HepG2 (cell line): Measurements from ENCODE around the gene MEIOB. TPM values are rescaled to one million over a fixed set of nuclear protein-coding genes. Genes with fewer than 3 reads are reported as not detected.

Experiments
- ADNP ChIP-seq: sonication (generic); formaldehyde crosslinking; IDR thresholded peaks from 2 replicates; pipeline ENCODE4 v1.4.0; 2020; ENCODE audit warnings: missing genetic modification reagents
- ARNT ChIP-seq: fragments of 450-650 bp; IDR thresholded peaks from 2 replicates; pipeline ENCODE4 v1.6.1; 2017
- BORCS8-MEF2B ChIP-seq: sonication (generic); formaldehyde crosslinking; IDR thresholded peaks from 2 replicates; pipeline ENCODE4 v1.8.0; 2022; ENCODE audit warnings: mild to moderate bottlenecking, missing genetic modification reagents
- CREBL2 ChIP-seq: sonication (generic); formaldehyde crosslinking; IDR thresholded peaks from 2 replicates; pipeline ENCODE4 v1.8.1; 2023; ENCODE audit warnings: missing genetic modification reagents, mild to moderate bottlenecking, borderline replicate concordance
- GRHL1 ChIP-seq: sonication (generic); formaldehyde crosslinking; conservative IDR thresholded peaks from 2 replicates; pipeline ENCODE4 v1.8.0; 2022; ENCODE audit warnings: missing genetic modification reagents
- HCFC1 ChIP-seq: fragments of 150-350 bp; IDR thresholded peaks from 2 replicates; pipeline ENCODE4 v1.6.1; 2014; ENCODE audit warnings: low read depth, low read length
- HMGXB3 ChIP-seq: sonication (generic); formaldehyde crosslinking; IDR thresholded peaks from 2 replicates; pipeline ENCODE4 v1.4.0; 2020; ENCODE audit warnings: missing genetic modification reagents, borderline replicate concordance
- HNF4G ChIP-seq, 2 experiments: sonication (generic) in 1 of 2; formaldehyde crosslinking in 1 of 2; IDR thresholded peaks; 2 replicates each; pipeline versions ENCODE4 v1.4.0 to v1.6.1; 2011 to 2020; ENCODE audit warnings: borderline replicate concordance in 2 of 2, low read depth in 2 of 2, mild to moderate bottlenecking in 2 of 2, low read length in 1 of 2, missing genetic modification reagents in 1 of 2, moderate library complexity in 1 of 2
- JUN ChIP-seq: sonication (generic); formaldehyde crosslinking; IDR thresholded peaks from 2 replicates; pipeline ENCODE4 v1.4.0; 2020; ENCODE audit warnings: mild to moderate bottlenecking, missing genetic modification reagents
- KLF15 ChIP-seq: sonication (generic); formaldehyde crosslinking; IDR thresholded peaks from 2 replicates; pipeline ENCODE4 v1.8.1; 2023; ENCODE audit warnings: borderline replicate concordance, mild to moderate bottlenecking, inconsistent platforms, missing genetic modification reagents, mixed read lengths
- PATZ1 ChIP-seq: sonication (generic); formaldehyde crosslinking; IDR thresholded peaks from 2 replicates; pipeline ENCODE4 v1.4.0; 2020; ENCODE audit warnings: missing genetic modification reagents
- SETDB1 ChIP-seq: sonication (generic); formaldehyde crosslinking; IDR thresholded peaks from 2 replicates; pipeline ENCODE4 v1.5.1; 2020; ENCODE audit warnings: missing genetic modification reagents, mild to moderate bottlenecking, borderline replicate concordance
- SUZ12 ChIP-seq: fragments of 150-350 bp; IDR thresholded peaks from 2 replicates; pipeline ENCODE4 v1.6.1; 2014; ENCODE audit warnings: low read depth, low read length
- TFE3 ChIP-seq: IDR thresholded peaks from 2 replicates; pipeline ENCODE4 v1.6.1; 2016
- ZNF350 ChIP-seq: sonication (generic); formaldehyde crosslinking; IDR thresholded peaks from 2 replicates; pipeline ENCODE4 v1.4.0; 2020; ENCODE audit warnings: mild to moderate bottlenecking, low read depth, missing genetic modification reagents, borderline replicate concordance
- ZNF567 ChIP-seq: sonication (generic); formaldehyde crosslinking; IDR thresholded peaks from 2 replicates; pipeline ENCODE4 v1.8.1; 2023; ENCODE audit warnings: mild to moderate bottlenecking, missing genetic modification reagents, borderline replicate concordance
- ZNF644 ChIP-seq: IDR thresholded peaks from 2 replicates; pipeline ENCODE4 v1.6.1; 2016; ENCODE audit warnings: low read depth
- polyA plus RNA-seq, 8 experiments: library from polyadenylated mRNA; depleted of rRNA in 3 of 8; stranded (reverse) in 7 of 8; unstranded in 1 of 8; fragments of >200 nt; fragmentation: Illumina TruSeq in 4 of 8; extraction: Trizol in 4 of 8; gene quantifications; 2 replicates each; pipeline versions ENCODE4 v1.2.1 to v1.2.3, GENCODE V29; 2011 to 2016; ENCODE audit warnings: low read depth in 4 of 8, missing spikeins in 1 of 8, mixed read lengths in 1 of 8; ENCODE audit not compliant: insufficient read depth in 1 of 8
- total RNA-seq, 5 experiments: library from RNA; depleted of rRNA; stranded (reverse); fragments of >200 nt; fragmentation: Illumina TruSeq; extraction: Trizol; gene quantifications; 2 replicates each; pipeline ENCODE4 v1.2.3, GENCODE V29; 2016; ENCODE audit warnings: low read depth in 1 of 5

Gene MEIOB
- total and polyA plus RNA-seq, 2 of the 13 experiments (the other 11 are each of a cell fraction or from before 2014, with no cell fraction given) = 0.17 TPM; not detected in 1

- TF ChIP-seq HMGXB3 (0 out of 2 replicates have a peak, but pooled peaks have one; percentile 31), ARNT (no peak), SETDB1 (CRISPR knock-in tag) (no peak), HNF4G (IDR thresholded peaks at IDR 0.05; ENCODE audit: borderline replicate concordance, low read depth, low read length) (no peak), HNF4G (CRISPR knock-in tag; IDR thresholded peaks at IDR 0.05; ENCODE audit: borderline replicate concordance, low read depth) (no peak), KLF15 (CRISPR knock-in tag) (no peak), ADNP (CRISPR knock-in tag) (no peak), ZNF644 (CRISPR knock-in tag) (no peak), TFE3 (peak; percentile 69), ZNF567 (CRISPR knock-in tag) (no peak), HCFC1 (0 out of 2 replicates have a peak, but pooled peaks have one; percentile 6), PATZ1 (CRISPR knock-in tag) (peak; percentile 95), SUZ12 (no peak), GRHL1 (CRISPR knock-in tag) (no peak), ZNF350 (CRISPR knock-in tag) (peak; percentile 49; the same call in 1 of the 2 replicates), BORCS8-MEF2B (CRISPR knock-in tag) (no peak), CREBL2 (no peak), JUN (CRISPR knock-in tag) (no peak)
Measured at GRCh38 chr16:1794221-1794871, 77.6 kb downstream of the MEIOB start (continued).
